ENCODE data around the gene ACTRT2. TPM values are rescaled to one million over a fixed set of nuclear protein-coding genes. Genes with fewer than 3 reads are reported as not detected.

ACTRT2 gene
- total RNA-seq, 1 experiment from 2014 or later, result 0.21 TPM

DNA sequence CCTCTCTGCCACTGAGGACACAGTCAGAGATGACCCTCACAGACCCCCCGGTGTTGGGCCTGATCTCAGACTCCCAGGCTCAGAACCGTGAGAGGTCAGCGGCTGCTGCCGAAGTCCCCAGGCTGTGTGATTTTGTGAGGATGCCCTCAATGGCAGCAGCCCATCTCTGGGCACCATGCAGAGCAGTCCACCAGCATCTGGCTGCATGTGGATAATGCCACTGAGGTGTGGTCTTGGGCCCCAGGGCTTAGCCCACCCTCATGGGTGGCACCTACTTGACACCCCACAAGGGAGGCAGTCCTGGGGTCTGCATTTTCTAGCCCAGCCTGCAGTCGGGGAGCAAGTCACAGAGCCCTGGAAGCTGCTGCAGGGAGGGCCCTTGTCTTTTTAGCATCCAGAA, 5.5 kb upstream of the ACTRT2 start:
- Histone ChIP-seq H3K27me3 (ENCODE audit: control insufficient read depth, insufficient read depth, low read length) (no peaks in the 10 kb centered on the region; the same call in 1 of the 2 replicates), H3K4me3 (ENCODE audit: insufficient read depth, low read depth, low read length) (no peak overlapping the region), H3K36me3 (replicated peaks; ENCODE audit: control insufficient read depth, insufficient read depth, low read length) (no peaks in the 10 kb centered on the region)
- DNase-seq, result no peak

DNA sequence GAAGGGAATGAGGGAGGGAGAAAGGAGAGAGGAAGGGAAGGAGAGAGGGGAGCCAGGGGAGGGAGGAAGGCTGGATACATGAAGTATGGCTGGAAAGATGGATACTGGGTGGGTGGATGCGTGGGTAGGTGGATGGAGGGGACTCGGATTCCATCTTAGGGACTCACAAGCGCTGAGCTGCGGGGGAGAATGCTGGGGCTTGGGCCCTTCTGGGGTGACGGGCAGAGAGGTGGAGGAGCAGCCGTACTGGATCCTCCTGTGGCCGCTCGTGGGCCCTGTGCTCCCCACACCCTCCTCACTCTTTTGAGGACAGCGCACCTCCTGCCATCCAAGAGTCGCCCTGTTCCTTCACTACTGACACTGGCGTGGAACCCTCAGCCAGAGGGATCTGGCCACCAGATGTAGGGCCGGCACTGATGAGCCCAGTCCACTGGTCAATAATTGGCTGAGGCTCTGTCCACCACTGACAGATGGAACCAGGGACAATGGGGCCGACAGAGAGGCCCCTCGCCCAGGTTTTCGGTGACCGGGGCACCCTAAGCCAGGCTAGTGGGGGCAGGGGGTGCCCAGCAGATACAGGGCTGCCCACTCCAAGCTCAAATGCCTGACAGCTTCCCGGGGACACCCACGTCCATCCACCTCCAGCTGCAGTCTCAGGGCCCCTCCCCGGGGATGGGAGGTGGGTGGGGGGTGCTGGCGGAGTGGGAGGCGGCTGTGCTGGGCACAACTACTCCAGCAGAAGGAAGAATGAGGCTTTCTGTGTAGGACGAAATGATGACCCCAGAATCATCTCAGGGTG, 4.4 kb upstream of the ACTRT2 start:
- no peak overlapping the region for H3K4me3 ChIP-seq (ENCODE audit: insufficient read depth, low read depth, low read length)
- H3K36me3 ChIP-seq (replicated peaks; ENCODE audit: control insufficient read depth, insufficient read depth, low read length), result no peaks in the 10 kb centered on the region
- no peaks in the 10 kb centered on the region; the same call in 1 of the 2 replicates for H3K27me3 ChIP-seq (ENCODE audit: control insufficient read depth, insufficient read depth, low read length)
- DNase-seq, result no peak

DNA sequence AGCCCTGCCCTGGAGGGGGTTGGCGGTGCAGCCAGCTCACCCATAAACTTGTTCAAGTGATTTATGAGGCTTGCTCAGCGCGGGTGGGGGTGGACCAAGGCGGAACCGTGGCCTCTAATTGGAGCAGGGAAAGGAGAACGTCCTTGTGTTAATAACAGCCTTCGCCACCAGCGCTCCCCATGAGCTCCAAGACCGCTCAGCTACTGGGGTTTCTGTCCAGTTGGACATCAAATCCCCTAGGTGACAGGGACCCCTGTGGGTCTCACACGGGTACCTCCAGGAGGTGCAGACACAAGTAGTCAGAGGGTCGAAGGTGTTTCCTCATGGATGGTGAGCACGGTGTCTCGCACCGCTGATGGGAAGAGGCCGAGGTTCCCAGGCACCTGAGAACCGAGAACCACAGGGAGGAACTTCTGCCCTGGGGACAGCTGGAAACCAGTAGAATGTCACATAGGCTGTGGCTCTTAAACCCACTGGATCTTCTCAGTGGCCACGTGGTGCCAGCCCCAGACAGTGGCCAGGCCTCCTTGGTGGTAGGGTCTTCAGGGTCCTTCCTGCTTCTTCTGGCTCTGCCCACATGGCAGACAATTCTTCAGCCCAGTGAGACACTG, 3.7 kb upstream of the ACTRT2 start:
- no peaks in the 10 kb centered on the region for H3K36me3 ChIP-seq (replicated peaks; ENCODE audit: control insufficient read depth, insufficient read depth, low read length)
- no peaks in the 10 kb centered on the region; the same call in 1 of the 2 replicates for H3K27me3 ChIP-seq (ENCODE audit: control insufficient read depth, insufficient read depth, low read length)
- no peak overlapping the region for H3K4me3 ChIP-seq (ENCODE audit: insufficient read depth, low read depth, low read length)
- no peak for DNase-seq

DNA sequence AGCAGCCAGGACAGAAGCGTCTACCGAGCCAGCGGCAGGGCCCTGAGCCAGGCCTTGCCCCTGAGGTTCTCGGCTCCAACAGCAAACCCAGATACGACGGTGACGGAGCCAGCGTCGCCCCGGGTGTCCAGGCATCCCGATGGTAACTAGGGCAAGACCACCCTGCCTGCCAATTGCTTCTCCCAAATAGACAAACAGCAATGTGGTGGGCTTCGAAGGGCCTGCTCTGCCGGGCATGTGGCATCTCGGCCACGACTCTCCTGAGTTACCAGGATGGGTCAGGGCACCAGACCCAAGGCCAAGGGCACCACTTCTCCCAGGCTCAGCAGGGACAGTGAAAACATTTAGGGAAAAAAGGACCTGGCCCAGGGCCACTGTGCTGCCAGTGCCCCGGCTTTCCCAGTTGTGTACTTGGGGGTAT, 3.2 kb upstream of the ACTRT2 start:
- no peak for DNase-seq
- Histone ChIP-seq H3K36me3 (replicated peaks; ENCODE audit: control insufficient read depth, insufficient read depth, low read length) (no peaks in the 10 kb centered on the region), H3K27me3 (ENCODE audit: control insufficient read depth, insufficient read depth, low read length) (no peaks in the 10 kb centered on the region; the same call in 1 of the 2 replicates), H3K4me3 (ENCODE audit: insufficient read depth, low read depth, low read length) (no peak overlapping the region)

DNA sequence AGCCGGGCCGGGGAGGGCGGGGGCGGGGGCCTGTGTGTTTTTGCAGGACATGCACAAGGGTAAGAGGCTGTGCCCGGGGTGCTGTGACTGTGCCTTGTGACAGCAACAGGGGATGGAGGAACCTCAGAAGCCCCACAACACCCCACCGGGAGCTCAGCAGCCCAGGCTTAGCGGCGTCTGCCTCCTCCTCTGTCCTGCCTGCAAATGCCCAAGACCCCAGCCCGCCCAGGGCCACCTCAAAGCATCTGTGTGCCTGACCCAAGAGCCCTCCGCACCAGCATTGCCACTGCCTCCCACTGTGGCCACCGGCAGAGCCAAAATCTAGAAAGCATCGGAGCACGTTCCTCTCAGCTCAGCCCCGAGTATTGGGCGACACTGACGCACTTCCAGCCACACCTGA, 2.7 kb upstream of the ACTRT2 start:
- Histone ChIP-seq H3K4me3 (ENCODE audit: insufficient read depth, low read depth, low read length) (no peak overlapping the region), H3K27me3 (ENCODE audit: control insufficient read depth, insufficient read depth, low read length) (no peaks in the 10 kb centered on the region; the same call in 1 of the 2 replicates), H3K36me3 (replicated peaks; ENCODE audit: control insufficient read depth, insufficient read depth, low read length) (no peaks in the 10 kb centered on the region)
- no peak for DNase-seq

DNA sequence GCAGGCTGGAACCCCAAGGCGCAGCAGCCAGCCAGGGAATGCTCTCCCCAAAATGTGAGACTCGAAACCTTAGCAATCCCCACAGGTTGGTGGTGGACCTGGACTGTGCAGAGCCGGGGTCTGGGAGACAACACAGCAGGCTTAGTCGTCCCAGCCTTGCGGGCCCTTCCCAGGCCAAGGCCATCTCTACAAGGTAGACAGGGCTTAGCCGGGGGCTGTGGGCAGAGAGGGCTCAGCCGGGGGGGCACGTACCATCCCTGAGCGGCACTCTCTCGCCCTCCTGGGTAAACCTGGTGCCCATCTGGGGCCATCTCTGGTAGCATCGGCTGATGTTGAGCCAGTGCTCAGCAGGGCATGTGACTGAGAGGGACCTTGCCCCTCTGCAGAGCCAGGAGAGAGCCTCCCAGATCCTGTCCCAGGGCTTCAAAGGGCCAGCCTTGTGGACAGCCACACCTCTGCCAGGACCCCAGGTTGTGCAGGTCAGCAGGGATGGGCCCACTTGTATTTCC, 2.2 kb upstream of the ACTRT2 start:
- DNase-seq, result no peak
- Histone ChIP-seq H3K4me3 (ENCODE audit: insufficient read depth, low read depth, low read length) (no peak overlapping the region), H3K36me3 (replicated peaks; ENCODE audit: control insufficient read depth, insufficient read depth, low read length) (no peaks in the 10 kb centered on the region), H3K27me3 (ENCODE audit: control insufficient read depth, insufficient read depth, low read length) (no peaks in the 10 kb centered on the region; the same call in 1 of the 2 replicates)

DNA sequence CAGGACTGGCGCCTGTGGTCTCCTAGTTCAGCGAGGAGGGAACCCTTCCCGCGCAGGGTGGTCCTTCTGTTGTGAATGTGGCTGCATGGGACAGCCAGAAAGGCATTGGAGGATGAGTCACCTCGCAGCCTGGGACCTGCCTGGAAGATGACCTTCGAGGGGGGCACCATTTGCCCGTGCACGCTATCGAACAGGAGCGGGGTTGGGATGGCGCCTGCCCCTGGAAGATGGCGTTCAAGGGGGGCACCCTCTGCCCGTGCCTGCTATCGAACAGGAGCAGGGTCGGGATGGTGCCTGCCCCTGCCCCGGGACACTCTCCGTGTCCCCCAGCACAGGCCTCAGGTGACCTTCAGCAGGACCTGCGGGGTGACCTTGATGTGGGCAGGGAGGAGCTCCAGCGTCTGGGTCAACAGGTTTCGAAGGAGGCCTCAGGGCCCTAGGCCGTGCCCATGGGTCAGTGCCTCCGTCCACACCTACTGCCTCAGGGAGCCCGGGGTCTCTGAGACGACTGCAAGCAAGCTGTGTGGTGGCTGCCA, 1.7 kb upstream of the ACTRT2 start:
- no peak for DNase-seq
- H3K27me3 ChIP-seq (ENCODE audit: control insufficient read depth, insufficient read depth, low read length), result no peaks in the 10 kb centered on the region; the same call in 1 of the 2 replicates
- no peak overlapping the region for H3K4me3 ChIP-seq (ENCODE audit: insufficient read depth, low read depth, low read length)
- no peaks in the 10 kb centered on the region for H3K36me3 ChIP-seq (replicated peaks; ENCODE audit: control insufficient read depth, insufficient read depth, low read length)

DNA sequence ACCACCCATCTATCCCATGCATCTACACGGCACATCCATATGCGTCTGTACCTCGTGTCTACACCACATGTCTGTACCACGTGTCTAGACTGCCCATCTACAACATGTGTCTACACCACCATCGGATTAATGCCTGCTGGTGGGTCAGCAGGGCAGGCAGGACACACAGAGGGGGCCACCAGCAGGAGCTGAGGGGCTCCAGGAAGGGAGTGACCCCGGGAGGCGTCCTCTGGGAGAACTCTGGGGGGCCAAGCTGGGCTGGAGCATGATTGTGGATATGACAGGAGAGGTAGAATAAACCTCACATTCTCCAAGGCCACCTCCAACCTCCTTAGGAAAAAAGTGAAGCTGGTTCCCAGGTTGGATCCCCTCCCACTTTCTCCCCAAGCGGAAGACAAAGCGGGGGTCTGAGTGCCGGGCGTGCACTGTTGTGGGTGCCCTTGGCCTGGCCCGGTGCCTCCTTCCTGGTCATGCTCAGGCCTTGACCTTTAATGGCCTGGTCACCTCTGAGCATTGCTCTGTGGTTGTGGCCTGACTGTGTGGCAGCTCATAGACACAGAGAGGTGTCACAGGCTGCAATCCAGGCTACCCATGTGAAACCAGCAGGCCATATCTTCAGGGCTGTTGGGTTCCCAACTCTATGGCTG, 881 bp upstream of the ACTRT2 start:
- Histone ChIP-seq H3K36me3 (replicated peaks; ENCODE audit: control insufficient read depth, insufficient read depth, low read length) (no peaks in the 10 kb centered on the region), H3K4me3 (ENCODE audit: insufficient read depth, low read depth, low read length) (no peak overlapping the region), H3K27me3 (ENCODE audit: control insufficient read depth, insufficient read depth, low read length) (no peaks in the 10 kb centered on the region; the same call in 1 of the 2 replicates)
- no peak for DNase-seq

DNA sequence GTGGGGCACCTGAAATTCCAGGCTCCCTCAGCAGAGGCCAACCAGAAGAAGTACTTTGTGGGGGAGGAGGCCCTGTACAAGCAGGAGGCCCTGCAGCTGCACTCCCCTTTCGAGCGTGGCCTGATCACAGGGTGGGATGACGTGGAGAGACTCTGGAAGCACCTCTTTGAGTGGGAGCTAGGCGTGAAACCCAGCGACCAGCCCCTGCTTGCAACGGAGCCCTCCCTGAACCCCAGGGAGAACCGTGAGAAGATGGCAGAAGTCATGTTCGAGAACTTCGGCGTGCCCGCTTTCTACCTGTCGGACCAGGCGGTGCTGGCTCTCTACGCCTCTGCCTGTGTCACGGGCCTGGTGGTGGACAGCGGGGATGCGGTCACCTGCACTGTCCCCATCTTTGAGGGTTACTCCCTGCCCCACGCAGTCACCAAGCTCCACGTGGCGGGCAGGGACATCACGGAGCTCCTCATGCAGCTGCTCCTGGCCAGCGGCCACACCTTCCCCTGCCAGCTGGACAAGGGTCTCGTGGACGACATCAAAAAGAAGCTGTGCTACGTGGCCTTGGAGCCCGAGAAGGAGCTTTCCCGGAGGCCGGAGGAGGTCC, 634 bp downstream of the ACTRT2 start:
- Histone ChIP-seq H3K4me3 (ENCODE audit: insufficient read depth, low read depth, low read length) (no peak overlapping the region), H3K27me3 (ENCODE audit: control insufficient read depth, insufficient read depth, low read length) (no peaks in the 10 kb centered on the region), H3K36me3 (replicated peaks; ENCODE audit: control insufficient read depth, insufficient read depth, low read length) (no peaks in the 10 kb centered on the region)
- DNase-seq, result no peak

DNA sequence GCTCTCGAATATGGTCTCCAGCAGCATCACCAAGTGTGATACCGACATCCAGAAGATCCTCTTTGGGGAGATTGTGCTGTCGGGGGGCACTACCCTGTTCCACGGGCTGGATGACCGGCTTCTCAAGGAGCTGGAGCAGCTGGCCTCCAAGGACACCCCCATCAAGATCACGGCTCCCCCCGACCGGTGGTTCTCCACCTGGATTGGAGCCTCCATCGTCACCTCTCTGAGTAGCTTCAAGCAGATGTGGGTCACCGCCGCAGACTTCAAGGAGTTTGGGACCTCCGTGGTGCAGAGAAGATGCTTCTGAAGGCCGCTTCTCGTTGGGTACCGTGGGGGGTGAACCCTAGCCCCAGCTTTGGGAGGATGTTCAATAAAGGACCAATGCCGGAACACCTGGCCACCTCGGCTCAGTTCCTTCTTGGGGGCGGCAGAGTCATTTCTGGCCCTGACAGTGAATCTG, 1.3 kb downstream of the ACTRT2 start:
- Histone ChIP-seq H3K27me3 (ENCODE audit: control insufficient read depth, insufficient read depth, low read length) (no peaks in the 10 kb centered on the region), H3K36me3 (replicated peaks; ENCODE audit: control insufficient read depth, insufficient read depth, low read length) (no peaks in the 10 kb centered on the region), H3K4me3 (ENCODE audit: insufficient read depth, low read depth, low read length) (no peak overlapping the region)
- DNase-seq, result no peak

DNA sequence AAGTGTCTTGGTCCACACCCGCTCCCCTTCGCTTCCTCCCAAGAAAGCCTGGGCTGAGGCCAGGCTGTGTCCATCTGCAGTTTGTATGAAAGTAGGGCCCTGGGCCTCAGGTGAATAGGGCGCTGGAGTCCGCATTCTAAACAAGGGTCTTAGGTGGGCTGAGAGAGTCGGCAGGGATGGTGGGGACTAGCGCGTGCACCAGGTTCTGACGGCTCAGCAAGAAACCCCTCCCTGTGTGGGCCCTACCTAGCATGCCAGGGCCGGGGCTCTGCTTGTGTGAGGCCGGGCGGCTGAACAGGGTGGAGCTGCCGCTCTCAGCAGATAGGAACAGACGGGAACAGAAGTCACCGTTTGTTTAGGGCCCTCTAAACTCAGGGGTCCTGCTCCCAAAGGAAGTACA, 1.7 kb downstream of the ACTRT2 start:
- Histone ChIP-seq H3K4me3 (ENCODE audit: insufficient read depth, low read depth, low read length) (no peak overlapping the region), H3K27me3 (ENCODE audit: control insufficient read depth, insufficient read depth, low read length) (no peaks in the 10 kb centered on the region), H3K36me3 (replicated peaks; ENCODE audit: control insufficient read depth, insufficient read depth, low read length) (no peaks in the 10 kb centered on the region)
- DNase-seq, result no peak

DNA sequence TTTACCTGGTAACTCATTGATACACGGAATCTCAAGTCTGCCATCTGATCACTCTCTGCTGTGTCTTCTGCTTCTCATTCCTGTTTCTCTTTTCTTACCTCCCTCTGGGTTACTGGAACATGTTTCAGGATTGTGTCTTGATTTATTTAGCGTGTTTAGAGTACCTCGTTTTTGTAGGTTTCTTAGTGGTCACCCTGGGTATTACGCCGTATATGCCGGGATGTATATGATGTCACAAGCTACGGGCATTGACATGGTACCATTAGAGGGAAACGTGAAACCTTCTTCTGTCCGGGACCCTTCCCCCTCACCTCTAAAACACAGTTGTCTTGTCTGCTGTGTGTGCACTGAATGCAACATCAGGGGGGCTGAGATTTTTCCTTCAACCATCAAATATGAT, 2.8 kb downstream of the ACTRT2 start:
- Histone ChIP-seq H3K4me3 (ENCODE audit: insufficient read depth, low read depth, low read length) (no peak overlapping the region), H3K27me3 (ENCODE audit: control insufficient read depth, insufficient read depth, low read length) (no peaks in the 10 kb centered on the region)
- DNase-seq, result no peak

DNA sequence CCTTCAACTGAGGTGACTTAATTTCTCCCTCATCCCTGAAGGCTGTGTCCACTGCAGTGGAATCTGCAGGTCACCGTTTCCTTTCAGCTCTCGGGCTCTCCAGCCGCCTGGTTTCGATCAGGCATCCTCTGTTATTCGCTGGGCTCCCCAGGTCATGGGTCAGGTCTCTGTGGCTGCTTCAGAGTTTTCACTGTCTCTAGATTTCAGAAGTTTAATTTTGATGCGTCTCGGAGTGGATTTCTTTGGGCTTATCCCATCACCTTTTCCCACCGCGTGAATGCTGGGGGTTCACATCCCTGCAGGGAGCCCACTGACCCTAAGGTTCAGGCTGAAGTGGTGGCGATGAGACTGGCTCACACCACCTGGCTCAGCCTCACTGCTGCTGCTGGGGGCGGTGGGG, 3.3 kb downstream of the ACTRT2 start:
- Histone ChIP-seq H3K4me3 (ENCODE audit: insufficient read depth, low read depth, low read length) (no peak overlapping the region), H3K27me3 (ENCODE audit: control insufficient read depth, insufficient read depth, low read length) (no peaks in the 10 kb centered on the region), H3K36me3 (replicated peaks; ENCODE audit: control insufficient read depth, insufficient read depth, low read length) (no peaks in the 10 kb centered on the region)
- DNase-seq, result no peak

More for the DNA sequence above, 2.8 kb downstream of the ACTRT2 start:
- H3K36me3 ChIP-seq (replicated peaks; ENCODE audit: control insufficient read depth, insufficient read depth, low read length), result no peaks in the 10 kb centered on the region

DNA sequence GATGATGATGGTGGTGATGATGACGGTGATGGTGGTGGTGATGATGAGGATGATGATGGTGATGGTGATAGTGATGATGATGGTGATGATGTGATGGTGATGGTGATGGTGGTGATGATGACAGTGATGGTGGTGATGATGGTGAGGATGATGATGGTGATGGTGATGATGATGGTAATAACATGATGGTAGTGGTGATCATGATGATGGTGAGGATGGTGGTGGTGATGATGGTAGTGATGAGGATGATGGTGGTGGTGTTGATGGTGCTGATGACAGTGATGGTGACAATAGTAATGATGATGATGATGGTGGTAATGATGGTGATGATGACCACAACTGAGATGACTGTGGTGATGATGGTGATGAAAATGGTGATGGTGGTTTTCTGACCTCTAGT, 4.9 kb downstream of the ACTRT2 start:
- DNase-seq, result no peak
- H3K36me3 ChIP-seq (replicated peaks; ENCODE audit: control insufficient read depth, insufficient read depth, low read length), result no peaks in the 10 kb centered on the region
- H3K27me3 ChIP-seq (ENCODE audit: control insufficient read depth, insufficient read depth, low read length), result no peaks in the 10 kb centered on the region
- no peak overlapping the region for H3K4me3 ChIP-seq (ENCODE audit: insufficient read depth, low read depth, low read length)

Data from H7 (cell line).